ENCODE results near the gene JAG2.

DNA sequence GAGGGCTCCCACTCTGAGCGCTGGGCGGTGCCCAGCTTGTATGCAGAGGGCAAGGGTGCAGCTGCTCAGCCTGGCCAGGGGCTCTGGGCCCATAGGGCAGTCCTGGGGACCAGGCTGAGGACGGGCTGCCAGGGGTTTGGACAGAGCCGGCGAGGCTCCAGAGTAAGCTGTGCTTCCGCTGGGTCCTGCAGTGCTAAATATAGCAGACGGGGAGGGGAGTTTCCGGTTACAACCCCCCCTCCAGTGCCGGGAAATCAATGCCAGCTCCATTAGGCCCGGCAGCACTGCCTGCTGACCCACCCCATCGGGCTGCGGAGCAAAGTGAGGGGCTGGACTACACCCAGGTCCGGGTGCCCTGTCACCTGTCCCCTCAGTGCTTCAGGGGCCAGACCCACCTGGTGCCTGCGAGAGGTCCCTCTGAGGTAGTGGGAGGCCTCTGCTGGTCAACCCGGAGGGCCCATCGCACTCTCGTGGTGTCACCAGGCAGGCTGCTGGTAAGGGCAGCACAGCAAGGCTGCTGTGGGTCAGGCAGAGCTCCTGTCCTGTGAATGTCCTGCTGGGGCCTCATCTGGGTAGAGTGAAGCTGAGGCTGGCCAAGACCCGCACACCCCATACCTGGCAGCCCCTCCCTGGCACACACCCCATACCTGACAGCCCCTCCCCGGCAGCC, 2.6 kb upstream of the JAG2 start:
- TF ChIP-seq, protein P1, sequence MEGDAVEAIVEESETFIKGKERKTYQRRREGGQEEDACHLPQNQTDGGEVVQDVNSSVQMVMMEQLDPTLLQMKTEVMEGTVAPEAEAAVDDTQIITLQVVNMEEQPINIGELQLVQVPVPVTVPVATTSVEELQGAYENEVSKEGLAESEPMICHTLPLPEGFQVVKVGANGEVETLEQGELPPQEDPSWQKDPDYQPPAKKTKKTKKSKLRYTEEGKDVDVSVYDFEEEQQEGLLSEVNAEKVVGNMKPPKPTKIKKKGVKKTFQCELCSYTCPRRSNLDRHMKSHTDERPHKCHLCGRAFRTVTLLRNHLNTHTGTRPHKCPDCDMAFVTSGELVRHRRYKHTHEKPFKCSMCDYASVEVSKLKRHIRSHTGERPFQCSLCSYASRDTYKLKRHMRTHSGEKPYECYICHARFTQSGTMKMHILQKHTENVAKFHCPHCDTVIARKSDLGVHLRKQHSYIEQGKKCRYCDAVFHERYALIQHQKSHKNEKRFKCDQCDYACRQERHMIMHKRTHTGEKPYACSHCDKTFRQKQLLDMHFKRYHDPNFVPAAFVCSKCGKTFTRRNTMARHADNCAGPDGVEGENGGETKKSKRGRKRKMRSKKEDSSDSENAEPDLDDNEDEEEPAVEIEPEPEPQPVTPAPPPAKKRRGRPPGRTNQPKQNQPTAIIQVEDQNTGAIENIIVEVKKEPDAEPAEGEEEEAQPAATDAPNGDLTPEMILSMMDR (IDR thresholded peaks at IDR 0.05; ENCODE audit: borderline replicate concordance, extremely low read depth, low read length, poor library complexity, severe bottlenecking): no peak
- TF ChIP-seq EZH2 (IDR thresholded peaks at IDR 0.05; ENCODE audit: borderline replicate concordance, low read depth, low read length, severe bottlenecking): no peak

Data from DND-41 (cell line).